Panc1 (cell line): ENCODE results near the gene RRP1.

Experiments used
- CTCF ChIP-seq: fragments of 450-650 bp; IDR thresholded peaks from 2 replicates; pipeline ENCODE4 v1.5.1; 2017; ENCODE audit warnings: mild to moderate bottlenecking
- POLR2AphosphoS5 ChIP-seq: IDR thresholded peaks from 2 replicates; pipeline ENCODE4 v1.6.1; 2012; ENCODE audit warnings: mild to moderate bottlenecking, low read depth, low read length, moderate library complexity
- SIN3A ChIP-seq: IDR thresholded peaks from 2 replicates; pipeline ENCODE4 v1.6.1; 2012; ENCODE audit warnings: low read depth, mild to moderate bottlenecking, low read length, moderate library complexity, borderline replicate concordance; ENCODE audit not compliant: insufficient read depth
- TCF7L2 ChIP-seq: IDR thresholded peaks from 2 replicates; pipeline ENCODE4 v1.6.1; 2011; ENCODE audit warnings: mild to moderate bottlenecking, low read depth, low read length, inconsistent platforms
- TF ChIP-seq, protein P1 (sequence below), 2 experiments: IDR thresholded peaks; 2 replicates each; pipeline ENCODE4 v1.6.1; 2011 to 2012; ENCODE audit warnings: low read depth in 2 of 2, control low read depth in 1 of 2, low read length in 1 of 2, mild to moderate bottlenecking in 1 of 2, moderate library complexity in 1 of 2; ENCODE audit not compliant: insufficient read depth in 1 of 2

DNA sequence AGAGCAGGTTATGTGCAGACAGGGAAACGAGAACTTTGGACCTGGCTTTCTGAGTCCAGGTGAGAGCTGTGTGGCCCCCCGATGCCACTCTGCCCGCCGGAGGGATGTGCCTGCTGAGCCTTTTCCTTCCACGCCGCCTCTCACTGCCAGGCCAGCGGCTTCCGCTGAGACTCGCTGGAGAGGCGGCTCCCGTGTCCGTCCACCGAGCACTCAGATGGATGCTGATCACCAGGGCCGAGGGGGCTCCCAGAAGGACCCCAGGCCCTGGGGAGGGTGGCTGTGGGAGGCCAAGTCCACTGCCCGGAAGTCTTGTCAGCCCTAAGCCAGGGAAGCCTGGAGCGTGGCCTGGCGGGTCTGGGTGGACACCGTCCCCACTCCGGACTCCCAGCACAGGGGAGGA is 29.7 kb upstream of the RRP1 start:
- no peak for TF ChIP-seq CTCF
- no peak for TF ChIP-seq POLR2AphosphoS5
- TF ChIP-seq, protein P1, sequence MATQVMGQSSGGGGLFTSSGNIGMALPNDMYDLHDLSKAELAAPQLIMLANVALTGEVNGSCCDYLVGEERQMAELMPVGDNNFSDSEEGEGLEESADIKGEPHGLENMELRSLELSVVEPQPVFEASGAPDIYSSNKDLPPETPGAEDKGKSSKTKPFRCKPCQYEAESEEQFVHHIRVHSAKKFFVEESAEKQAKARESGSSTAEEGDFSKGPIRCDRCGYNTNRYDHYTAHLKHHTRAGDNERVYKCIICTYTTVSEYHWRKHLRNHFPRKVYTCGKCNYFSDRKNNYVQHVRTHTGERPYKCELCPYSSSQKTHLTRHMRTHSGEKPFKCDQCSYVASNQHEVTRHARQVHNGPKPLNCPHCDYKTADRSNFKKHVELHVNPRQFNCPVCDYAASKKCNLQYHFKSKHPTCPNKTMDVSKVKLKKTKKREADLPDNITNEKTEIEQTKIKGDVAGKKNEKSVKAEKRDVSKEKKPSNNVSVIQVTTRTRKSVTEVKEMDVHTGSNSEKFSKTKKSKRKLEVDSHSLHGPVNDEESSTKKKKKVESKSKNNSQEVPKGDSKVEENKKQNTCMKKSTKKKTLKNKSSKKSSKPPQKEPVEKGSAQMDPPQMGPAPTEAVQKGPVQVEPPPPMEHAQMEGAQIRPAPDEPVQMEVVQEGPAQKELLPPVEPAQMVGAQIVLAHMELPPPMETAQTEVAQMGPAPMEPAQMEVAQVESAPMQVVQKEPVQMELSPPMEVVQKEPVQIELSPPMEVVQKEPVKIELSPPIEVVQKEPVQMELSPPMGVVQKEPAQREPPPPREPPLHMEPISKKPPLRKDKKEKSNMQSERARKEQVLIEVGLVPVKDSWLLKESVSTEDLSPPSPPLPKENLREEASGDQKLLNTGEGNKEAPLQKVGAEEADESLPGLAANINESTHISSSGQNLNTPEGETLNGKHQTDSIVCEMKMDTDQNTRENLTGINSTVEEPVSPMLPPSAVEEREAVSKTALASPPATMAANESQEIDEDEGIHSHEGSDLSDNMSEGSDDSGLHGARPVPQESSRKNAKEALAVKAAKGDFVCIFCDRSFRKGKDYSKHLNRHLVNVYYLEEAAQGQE (IDR thresholded peaks at IDR 0.05; ENCODE audit: insufficient read depth in 1 of 2, low read depth in 2 of 2, low read length in 1 of 2): no peak
- no peak for TF ChIP-seq TCF7L2
- no peak for TF ChIP-seq SIN3A
